Retinal pigment epithelial cell (primary cell): ENCODE data around the gene CHN1.

ENCODE experiments used
- DNase-seq: peaks from one replicate; pipeline ENCODE4 v3.0.0-alpha.2; 2010; ENCODE audit warnings: low read depth
- H3K4me3 ChIP-seq: 2 replicates; pipeline ENCODE4 v1.5.1; 2011; ENCODE audit warnings: mild to moderate bottlenecking, low read length, control low read depth, moderate library complexity
- TF ChIP-seq, protein P1 (sequence below): conservative IDR thresholded peaks from 2 replicates; pipeline ENCODE4 v1.5.1; 2011; ENCODE audit warnings: low read depth, low read length, control low read depth, inconsistent platforms

The CHN1 gene

GRCh38 chr2:174779361-174779928 lies 225.7 kb downstream of the CHN1 start:
- no peak overlapping the region for H3K4me3 ChIP-seq
- peak; percentile 44 for DNase-seq
- TF ChIP-seq, protein P1, sequence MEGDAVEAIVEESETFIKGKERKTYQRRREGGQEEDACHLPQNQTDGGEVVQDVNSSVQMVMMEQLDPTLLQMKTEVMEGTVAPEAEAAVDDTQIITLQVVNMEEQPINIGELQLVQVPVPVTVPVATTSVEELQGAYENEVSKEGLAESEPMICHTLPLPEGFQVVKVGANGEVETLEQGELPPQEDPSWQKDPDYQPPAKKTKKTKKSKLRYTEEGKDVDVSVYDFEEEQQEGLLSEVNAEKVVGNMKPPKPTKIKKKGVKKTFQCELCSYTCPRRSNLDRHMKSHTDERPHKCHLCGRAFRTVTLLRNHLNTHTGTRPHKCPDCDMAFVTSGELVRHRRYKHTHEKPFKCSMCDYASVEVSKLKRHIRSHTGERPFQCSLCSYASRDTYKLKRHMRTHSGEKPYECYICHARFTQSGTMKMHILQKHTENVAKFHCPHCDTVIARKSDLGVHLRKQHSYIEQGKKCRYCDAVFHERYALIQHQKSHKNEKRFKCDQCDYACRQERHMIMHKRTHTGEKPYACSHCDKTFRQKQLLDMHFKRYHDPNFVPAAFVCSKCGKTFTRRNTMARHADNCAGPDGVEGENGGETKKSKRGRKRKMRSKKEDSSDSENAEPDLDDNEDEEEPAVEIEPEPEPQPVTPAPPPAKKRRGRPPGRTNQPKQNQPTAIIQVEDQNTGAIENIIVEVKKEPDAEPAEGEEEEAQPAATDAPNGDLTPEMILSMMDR, result no peak

- TF ChIP-seq, protein P1, result no peak
- DNase-seq, result peak; percentile 82
- H3K4me3 ChIP-seq, result no peak overlapping the region
Measured at GRCh38 chr2:174778085-174778981, 226.8 kb downstream of the CHN1 start.

GRCh38 chr2:174777347-174778084 lies 227.7 kb downstream of the CHN1 start:
- TF ChIP-seq, protein P1, result no peak
- no peak overlapping the region for H3K4me3 ChIP-seq
- no peak for DNase-seq

DNA sequence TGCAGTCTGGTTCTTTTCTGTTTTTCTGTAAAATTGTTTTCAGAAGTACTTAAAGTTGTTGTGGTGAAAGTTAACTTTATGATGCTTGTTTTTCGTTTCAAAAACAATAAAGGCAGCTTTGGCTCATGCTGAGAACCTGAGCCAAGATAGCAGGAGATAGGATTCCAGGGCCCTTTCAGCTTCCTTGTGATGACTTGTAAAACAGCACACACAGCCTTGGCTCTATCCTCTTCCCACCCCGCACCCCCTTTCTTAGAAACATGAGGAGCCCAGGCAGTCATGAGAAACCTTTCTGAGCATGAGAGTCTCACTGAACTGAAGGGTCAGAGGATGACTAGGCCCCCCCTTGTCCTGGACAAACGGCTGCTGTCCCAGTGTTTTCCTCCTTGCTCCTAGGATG lies 228.5 kb downstream of the CHN1 start:
- TF ChIP-seq, protein P1, result no peak

DNA sequence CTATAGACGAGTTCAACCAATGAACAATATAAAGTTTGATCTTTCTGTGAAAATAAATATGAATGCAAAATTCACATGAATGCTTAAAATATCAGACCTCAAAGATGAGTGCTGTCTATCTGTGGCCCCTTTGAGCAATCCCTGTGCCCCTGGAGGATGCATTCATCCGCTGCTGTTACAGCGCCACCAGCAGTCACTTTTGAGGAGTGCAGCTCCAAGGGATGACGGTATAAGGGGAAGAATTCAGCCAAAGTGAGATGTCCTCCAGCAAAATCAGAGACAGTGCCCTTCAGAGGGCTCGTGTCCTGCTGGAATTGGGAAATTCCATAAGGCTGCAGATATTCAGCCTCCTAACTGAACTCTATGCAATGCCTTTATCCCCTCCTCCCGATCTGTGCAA lies 229.0 kb downstream of the CHN1 start:
- H3K4me3 ChIP-seq, result no peak overlapping the region
- TF ChIP-seq, protein P1, result peak; percentile 43
- no peak for DNase-seq

More for the DNA sequence above, 228.5 kb downstream of the CHN1 start:
- H3K4me3 ChIP-seq, result no peak overlapping the region
- DNase-seq, result no peak

DNA sequence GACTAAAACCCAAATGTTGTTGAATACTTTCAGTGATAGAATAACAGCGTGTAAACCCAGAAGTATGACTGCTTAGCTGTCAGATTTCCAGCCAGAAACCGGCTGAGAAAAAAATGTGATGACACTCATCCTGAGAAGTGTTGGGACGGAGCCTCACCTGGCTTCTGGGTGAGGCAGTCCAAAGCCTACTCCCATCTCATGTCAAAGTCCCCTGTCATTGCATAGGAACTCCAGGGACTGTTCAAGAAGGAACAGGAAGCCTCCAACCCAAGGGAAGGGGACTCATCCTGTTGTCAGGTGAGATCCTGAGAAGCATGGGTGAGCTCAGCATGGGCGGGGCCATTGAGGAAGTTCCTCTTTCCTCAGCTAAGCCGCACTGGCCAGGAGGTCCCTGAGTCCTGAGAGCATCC lies 229.6 kb downstream of the CHN1 start:
- H3K4me3 ChIP-seq, result no peak overlapping the region
- TF ChIP-seq, protein P1, result no peak
- DNase-seq, result no peak
